CD4-positive, alpha-beta memory T cell (primary cell): ENCODE data around the gene DCAF10. TPM values are rescaled to one million over a fixed set of nuclear protein-coding genes. Genes with fewer than 3 reads are reported as not detected.
"Not testable (repeated sequence)": the region's sequence is repeated elsewhere in the genome, so short reads cannot be mapped to it uniquely, and the experiment has no call there.

Source experiments
- CTCF ChIA-PET: fragments of 350-600 bp; sonication (Branson Sonifier 250); formaldehyde crosslinking; loops from one replicate; lab custom pipeline; 2021; ENCODE audit warnings: inconsistent platforms; ENCODE audit not compliant: partially characterized antibody; lab: Charles Lee
- POLR2A ChIA-PET: fragments of 350-600 bp; sonication (Branson Sonifier 250); formaldehyde crosslinking; loops from one replicate; lab custom pipeline; 2021; ENCODE audit not compliant: partially characterized antibody; lab: Charles Lee
- DNase-seq, 5 donors: peaks; one replicate each; pipeline versions ENCODE4 v3.0.0 to v3.0.0-alpha.2; 2020 to 2022; ENCODE audit warnings: mixed read lengths in 1 of 5
- H3K27ac ChIP-seq: one replicate; pipeline ENCODE4 v1.7.0; 2013; ENCODE audit warnings: low read depth, low read length
- H3K27me3 ChIP-seq: 2 replicates; pipeline ENCODE4 v1.7.0; 2013; ENCODE audit warnings: mild to moderate bottlenecking, low read length, moderate library complexity; ENCODE audit not compliant: insufficient read depth
- H3K36me3 ChIP-seq: 2 replicates; pipeline ENCODE4 v1.7.0; 2013; ENCODE audit warnings: mild to moderate bottlenecking, low read length, moderate library complexity; ENCODE audit not compliant: insufficient read depth
- H3K4me1 ChIP-seq: 2 replicates; pipeline ENCODE4 v1.7.0; 2013; ENCODE audit warnings: mild to moderate bottlenecking, low read length, moderate library complexity; ENCODE audit not compliant: insufficient read depth
- H3K4me3 ChIP-seq, 2 donors: one replicate each; pipeline ENCODE4 v1.7.0; 2013; ENCODE audit warnings: low read length in 2 of 2, mild to moderate bottlenecking in 1 of 2
- H3K9me3 ChIP-seq, 2 donors: one replicate each; pipeline ENCODE4 v1.7.0; 2013; ENCODE audit warnings: low read length in 2 of 2, control low read depth in 1 of 2; ENCODE audit not compliant: control insufficient read depth in 1 of 2
- H3K27ac Mint-ChIP-seq, 7 donors: one replicate each; pipeline ENCODE4 v1.8.0; 2020 to 2021; ENCODE audit warnings: mixed read lengths in 7 of 7, mild to moderate bottlenecking in 6 of 7, inconsistent platforms in 3 of 7, moderate library complexity in 3 of 7
- H3K27me3 Mint-ChIP-seq, 2 donors: one replicate each; pipeline ENCODE4 v1.8.0; 2020 to 2021; ENCODE audit warnings: mixed read lengths in 2 of 2
- H3K36me3 Mint-ChIP-seq, 2 donors: one replicate each; pipeline ENCODE4 v1.8.0; 2020 to 2021; ENCODE audit warnings: mixed read lengths in 2 of 2, inconsistent platforms in 1 of 2, mild to moderate bottlenecking in 1 of 2
- H3K4me1 Mint-ChIP-seq, 4 donors: one replicate each; pipeline ENCODE4 v1.8.0; 2020 to 2021; ENCODE audit warnings: mixed read lengths in 4 of 4, mild to moderate bottlenecking in 1 of 4
- H3K4me3 Mint-ChIP-seq, 8 donors: one replicate each; pipeline ENCODE4 v1.8.0; 2020 to 2021; ENCODE audit warnings: mixed read lengths in 8 of 8, mild to moderate bottlenecking in 7 of 8, moderate library complexity in 6 of 8, inconsistent platforms in 3 of 8
- H3K9me3 Mint-ChIP-seq, 8 donors: one replicate each; pipeline ENCODE4 v1.8.0; 2020 to 2021; ENCODE audit warnings: mixed read lengths in 8 of 8, mild to moderate bottlenecking in 5 of 8, inconsistent platforms in 3 of 8, moderate library complexity in 1 of 8
- intact Hi-C: fragments of 100-400 bp; cut with micrococcal nuclease; formaldehyde crosslinking; loops from one replicate; pipeline ENCODE4 v1.15.1; 2023
- polyA plus RNA-seq, 2 donors: library from polyadenylated mRNA; unstranded; fragments of 300-500 nt; fragmentation: Illumina TruSeq; gene quantifications; one replicate each; pipeline ENCODE4 v1.2.3, GENCODE V29; 2021
- total RNA-seq, 2 experiments: library from RNA; stranded (reverse); gene quantifications; one replicate each; pipeline ENCODE4 v1.2.3, GENCODE V29; 2021

DCAF10 gene
- total and polyA plus RNA-seq, 4 experiments from 2014 or later, result 20.3 to 37.1 (median 29.2) TPM

DNA sequence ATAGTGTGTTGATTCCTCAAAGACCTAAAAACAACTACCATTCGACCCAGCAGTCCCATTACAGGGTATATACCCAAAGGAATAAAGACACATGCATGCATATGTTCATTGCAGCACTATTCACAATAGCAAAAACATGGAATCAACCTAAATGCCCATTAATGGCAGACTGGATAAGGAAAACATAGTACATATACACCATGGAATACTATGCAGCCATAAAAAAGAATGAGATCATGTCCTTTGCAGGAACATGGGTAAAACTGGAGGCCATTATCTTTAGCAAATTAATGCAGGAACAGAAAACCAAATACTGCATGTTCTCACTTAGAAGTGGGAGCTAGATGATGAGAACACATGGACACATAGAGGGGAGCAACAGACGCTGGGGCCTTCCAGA lies 24.6 kb downstream of the DCAF10 start:
- H3K27ac Mint-ChIP-seq, H3K9me3 Mint-ChIP-seq, H3K4me3 Mint-ChIP-seq, H3K4me1 Mint-ChIP-seq, DNase-seq, H3K4me1 ChIP-seq, H3K27ac ChIP-seq, CTCF ChIA-PET, H3K9me3 ChIP-seq, POLR2A ChIA-PET, H3K27me3 ChIP-seq, intact Hi-C loops, H3K4me3 ChIP-seq, H3K36me3 ChIP-seq, H3K27me3 Mint-ChIP-seq: not testable (repeated sequence)
- peaks cover 57 to 73% of the 10 kb centered on the region in 2 donors for H3K36me3 Mint-ChIP-seq

DNA sequence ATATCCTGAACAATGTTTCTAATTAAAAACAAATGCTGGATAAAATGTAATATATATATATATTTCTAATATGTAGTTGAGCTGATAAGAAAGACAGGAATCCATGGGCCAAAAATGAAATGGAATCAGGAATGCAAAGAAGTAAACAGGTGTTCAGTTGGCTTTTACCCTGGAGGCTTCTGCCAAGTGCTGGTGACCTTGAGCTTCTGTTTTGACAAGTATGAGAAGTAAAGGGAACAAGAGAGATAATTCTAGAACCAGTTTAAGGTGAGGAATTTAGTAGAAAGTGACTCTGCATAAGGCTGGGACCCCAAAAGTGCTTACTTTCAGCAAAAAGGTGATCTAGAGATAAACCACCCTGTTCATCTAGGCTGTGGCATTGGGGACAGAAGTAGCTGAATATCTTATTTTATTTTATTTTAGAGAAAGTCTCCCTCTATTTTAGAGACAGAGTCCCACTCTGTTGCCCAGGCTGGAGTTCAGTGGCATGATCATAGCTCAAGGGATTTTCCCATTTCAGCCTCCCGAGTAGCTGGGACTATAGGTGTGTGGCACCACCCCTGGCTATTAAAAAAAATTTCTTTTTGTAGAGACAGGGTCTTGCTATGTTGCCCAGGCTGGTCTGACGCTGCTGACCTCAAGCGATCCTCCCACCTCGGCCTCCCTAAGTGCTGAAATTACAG lies 27.0 kb downstream of the DCAF10 start:
- Mint-ChIP-seq H3K4me3 (no peak overlapping the region), H3K9me3 (no peaks in the 10 kb centered on the region), H3K27me3 (no peaks in the 10 kb centered on the region), H3K27ac (peak overlapping the region in 2 of 7 donors; percentile 25 to 27), H3K4me1 (peaks cover 0 to 5% (median 1%) of the 10 kb centered on the region in 4 donors), H3K36me3 (peaks cover 39 to 54% of the 10 kb centered on the region in 2 donors)
- ChIA-PET CTCF (no interaction called here), POLR2A (no interaction called here)
- Histone ChIP-seq H3K27ac (no peak overlapping the region), H3K4me3 (no peak overlapping the region), H3K4me1 (no peaks in the 10 kb centered on the region), H3K27me3 (no peaks in the 10 kb centered on the region), H3K9me3 (no peaks in the 10 kb centered on the region), H3K36me3 (peaks cover 9% of the 10 kb centered on the region)
- DNase-seq, result no peak
- intact Hi-C loops, result no loop called here

DNA sequence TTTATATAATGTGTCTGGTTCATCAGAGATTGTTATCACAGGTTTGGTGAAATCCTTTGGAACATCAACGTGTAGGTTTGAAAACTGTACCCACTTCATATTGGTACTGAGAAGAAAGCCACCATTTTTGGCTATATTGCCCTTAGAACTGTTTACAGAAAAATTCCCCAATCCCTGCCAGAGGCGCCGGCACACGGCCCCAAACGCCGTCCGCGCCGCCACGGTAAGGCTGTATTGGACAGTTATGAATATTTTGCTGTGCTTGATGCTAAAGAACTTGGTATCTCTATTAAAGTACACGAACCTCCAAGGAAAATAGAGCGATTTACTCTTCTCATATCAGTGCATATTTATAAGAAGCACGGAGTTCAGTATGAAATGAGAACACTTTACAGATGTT lies 35.2 kb downstream of the DCAF10 start:
- intact Hi-C loops, result no loop called here
- H3K4me1 ChIP-seq, result no peaks in the 10 kb centered on the region
- no peak overlapping the region for H3K4me3 ChIP-seq
- no peaks in the 10 kb centered on the region for H3K9me3 ChIP-seq
- no peak overlapping the region for H3K27ac ChIP-seq
- POLR2A ChIA-PET, result no interaction called here
- CTCF ChIA-PET, result no interaction called here
- no peaks in the 10 kb centered on the region for H3K36me3 ChIP-seq
- H3K4me1 Mint-ChIP-seq, result peaks cover 0 to 7% (median 6%) of the 10 kb centered on the region in 4 donors
- no peaks in the 10 kb centered on the region for H3K27me3 Mint-ChIP-seq
- no peaks in the 10 kb centered on the region for H3K9me3 Mint-ChIP-seq
- H3K27me3 ChIP-seq, result no peaks in the 10 kb centered on the region
- H3K27ac Mint-ChIP-seq, result peak overlapping the region in 1 of 7 donors; percentile 72
- H3K4me3 Mint-ChIP-seq, result no peak overlapping the region
- H3K36me3 Mint-ChIP-seq, result peaks cover 8 to 9% of the 10 kb centered on the region in 2 donors
- DNase-seq, result no peak

DNA sequence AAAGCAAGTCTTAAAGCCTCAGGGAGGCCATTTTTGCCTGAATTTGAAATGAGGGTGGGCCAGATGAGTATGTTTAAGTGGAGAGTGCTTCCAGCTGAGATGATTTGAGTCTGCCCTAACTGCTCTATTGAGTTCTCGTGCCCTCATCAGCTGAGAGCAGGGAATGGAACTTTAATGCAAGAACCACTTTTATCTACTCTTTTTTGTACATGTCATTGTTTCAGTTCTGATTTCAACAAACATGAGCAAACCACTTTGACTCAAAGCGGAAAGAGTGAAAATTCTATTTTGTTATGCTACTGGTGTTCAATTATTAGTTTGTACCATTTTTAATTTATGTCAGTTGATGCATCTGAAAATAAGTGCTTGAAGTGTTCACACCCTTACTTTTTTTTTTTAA lies 35.8 kb downstream of the DCAF10 start:
- CTCF ChIA-PET, result no interaction called here
- Histone ChIP-seq H3K36me3 (no peaks in the 10 kb centered on the region), H3K9me3 (no peaks in the 10 kb centered on the region), H3K27ac (no peak overlapping the region), H3K27me3 (no peaks in the 10 kb centered on the region), H3K4me3 (no peak overlapping the region), H3K4me1 (no peaks in the 10 kb centered on the region)
- peaks cover 0 to 7% (median 6%) of the 10 kb centered on the region in 4 donors for H3K4me1 Mint-ChIP-seq
- H3K9me3 Mint-ChIP-seq, result no peaks in the 10 kb centered on the region
- no peaks in the 10 kb centered on the region for H3K27me3 Mint-ChIP-seq
- peak overlapping the region in 1 of 7 donors; percentile 68 for H3K27ac Mint-ChIP-seq
- intact Hi-C loops, result no loop called here
- no peak for DNase-seq
- POLR2A ChIA-PET, result no interaction called here
- H3K4me3 Mint-ChIP-seq, result no peak overlapping the region
- H3K36me3 Mint-ChIP-seq, result peaks cover 8 to 9% of the 10 kb centered on the region in 2 donors

DNA sequence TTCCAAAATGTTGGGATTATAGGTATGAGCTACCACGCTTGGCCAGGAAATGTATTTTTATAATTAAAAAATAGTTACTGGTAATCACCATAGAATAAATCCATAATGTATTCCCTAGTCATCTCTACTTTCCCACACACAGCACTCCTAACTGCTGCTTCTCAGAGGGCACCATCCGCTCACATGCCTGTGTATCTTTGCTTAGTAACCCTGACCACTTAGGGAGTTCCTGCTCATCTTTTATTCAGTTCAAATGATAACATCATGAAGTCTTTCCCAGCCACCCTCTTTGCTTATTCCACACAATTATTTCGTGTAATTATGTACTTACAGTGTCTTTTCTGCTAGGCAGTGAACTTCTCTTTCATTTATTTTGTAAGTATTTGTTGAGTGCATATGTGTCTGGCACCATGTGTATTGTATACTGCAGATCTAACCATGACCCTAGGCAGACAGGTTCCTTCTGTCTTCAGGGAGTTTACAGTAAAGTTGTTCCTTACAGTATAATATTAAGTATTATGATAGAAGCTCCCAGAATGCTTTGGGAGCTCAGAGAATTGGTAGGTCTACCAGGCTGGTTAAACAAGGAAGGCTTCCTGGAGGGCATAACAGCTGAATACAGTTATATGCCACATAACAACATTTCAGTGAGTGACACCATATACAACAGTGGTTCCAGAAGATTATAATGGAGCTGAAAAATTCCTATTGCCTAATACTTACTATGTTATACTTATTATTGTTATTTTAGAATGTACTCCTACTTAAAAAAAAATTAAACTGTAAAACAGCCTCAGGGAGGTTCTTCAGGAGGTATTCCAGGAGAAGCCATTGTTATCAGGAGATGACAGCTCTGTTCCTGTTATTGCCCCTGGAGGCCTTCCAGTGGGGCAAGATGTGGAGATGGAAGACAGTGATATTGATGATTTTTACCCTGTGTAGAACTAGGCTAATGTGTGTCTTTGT lies 39.2 kb downstream of the DCAF10 start:
- no peaks in the 10 kb centered on the region for H3K9me3 Mint-ChIP-seq
- Histone ChIP-seq H3K27me3 (no peaks in the 10 kb centered on the region), H3K4me3 (no peak overlapping the region), H3K9me3 (no peaks in the 10 kb centered on the region), H3K36me3 (no peaks in the 10 kb centered on the region), H3K27ac (no peak overlapping the region), H3K4me1 (no peaks in the 10 kb centered on the region)
- intact Hi-C loops, result no loop called here
- CTCF ChIA-PET, result interaction anchor here (1.0 kb wide), 1 partner anchor 27 kb away, joined by 3 read pairs; no protein-coding TSS in a partner anchor
- H3K36me3 Mint-ChIP-seq, result peaks cover 10 to 16% of the 10 kb centered on the region in 2 donors
- H3K27ac Mint-ChIP-seq, result no peak overlapping the region
- H3K27me3 Mint-ChIP-seq, result no peaks in the 10 kb centered on the region
- H3K4me1 Mint-ChIP-seq, result peaks cover 0 to 6% (median 5%) of the 10 kb centered on the region in 4 donors
- no peak for DNase-seq
- peak overlapping the region in 1 of 8 donors; percentile 5 for H3K4me3 Mint-ChIP-seq
- POLR2A ChIA-PET, result interaction anchor here (0.6 kb wide), 1 partner anchor 40 kb away, joined by 3 read pairs; no protein-coding TSS in a partner anchor

DNA sequence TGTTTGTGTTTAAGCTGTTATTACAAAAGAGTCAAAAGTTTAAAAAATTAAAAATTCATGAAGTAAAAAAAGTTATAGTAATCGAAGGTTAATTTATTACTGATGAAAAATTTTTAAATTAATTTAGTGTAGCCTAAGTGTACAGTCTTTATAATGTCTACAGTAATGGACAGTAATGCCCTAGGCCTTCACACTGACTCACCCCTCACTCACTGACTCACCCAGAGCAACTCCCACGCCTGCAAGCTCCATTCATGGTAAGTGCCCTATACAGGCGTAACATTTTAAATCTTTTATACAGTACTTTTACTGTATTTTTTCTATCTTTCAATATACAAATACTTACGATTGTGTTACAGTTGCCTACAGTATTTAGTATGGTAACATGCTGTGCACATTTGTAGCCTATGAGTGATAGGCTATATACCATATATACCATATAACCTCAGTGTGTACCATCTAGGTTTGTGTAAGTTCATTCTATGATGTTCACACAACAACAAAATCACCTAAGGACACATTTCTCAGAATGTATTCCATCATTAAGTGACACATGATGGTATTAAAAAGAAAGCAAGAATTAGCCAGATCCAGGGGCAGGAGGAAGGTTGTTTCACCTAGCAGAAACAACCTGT lies 40.1 kb downstream of the DCAF10 start:
- Mint-ChIP-seq H3K4me1 (peaks cover 0 to 6% (median 5%) of the 10 kb centered on the region in 4 donors), H3K36me3 (peaks cover 17 to 20% of the 10 kb centered on the region in 2 donors), H3K4me3 (no peak overlapping the region), H3K9me3 (no peaks in the 10 kb centered on the region), H3K27ac (peak overlapping the region in 2 of 7 donors; percentile 3 to 80), H3K27me3 (no peaks in the 10 kb centered on the region)
- Histone ChIP-seq H3K4me1 (no peaks in the 10 kb centered on the region), H3K27me3 (no peaks in the 10 kb centered on the region), H3K9me3 (no peaks in the 10 kb centered on the region), H3K4me3 (no peak overlapping the region), H3K27ac (no peak overlapping the region), H3K36me3 (no peaks in the 10 kb centered on the region)
- DNase-seq, result no peak
- POLR2A ChIA-PET, result interaction anchor here (0.6 kb wide), 1 partner anchor 41 kb away, joined by 3 read pairs; no protein-coding TSS in a partner anchor
- intact Hi-C loops, result no loop called here
- CTCF ChIA-PET, result no interaction called here
